Kidney (tissue), 14 donors: ENCODE data around the gene MLLT11. TPM values are rescaled to one million over a fixed set of nuclear protein-coding genes. Genes with fewer than 3 reads are reported as not detected.

Source experiments
- DNase-seq, 5 donors: peaks; one replicate each; pipeline ENCODE4 v3.0.0-alpha.2; 2013 to 2020
- FAIRE-seq: peaks from 2 replicates; lab custom pipeline; 2012; peaks lifted over from hg19 to GRCh38; lab: Jason Lieb, UNC
- H3K27ac ChIP-seq, 2 donors: one replicate each; pipeline ENCODE4 v1.7.0; 2013; ENCODE audit warnings: low read depth in 2 of 2, low read length in 2 of 2, inconsistent platforms in 1 of 2
- H3K27me3 ChIP-seq: one replicate; pipeline ENCODE4 v1.7.1; 2013; ENCODE audit warnings: low read length, inconsistent platforms; ENCODE audit not compliant: control insufficient read depth, insufficient read depth
- H3K36me3 ChIP-seq, 3 donors: one replicate each; pipeline versions ENCODE4 v1.7.0 to v1.7.1; 2013; ENCODE audit warnings: low read length in 3 of 3, control low read depth in 1 of 3, inconsistent platforms in 1 of 3; ENCODE audit not compliant: insufficient read depth in 3 of 3, control insufficient read depth in 2 of 3
- H3K4me1 ChIP-seq, 3 donors: one replicate each; pipeline versions ENCODE4 v1.7.0 to v1.7.1; 2013; ENCODE audit warnings: low read length in 3 of 3, inconsistent platforms in 1 of 3, low read depth in 1 of 3; ENCODE audit not compliant: control insufficient read depth in 2 of 3, insufficient read depth in 2 of 3
- H3K4me3 ChIP-seq, 3 donors: one replicate each; pipeline versions ENCODE4 v1.7.0 to v1.8.1; 2013; ENCODE audit warnings: low read length in 3 of 3, control low read depth in 1 of 3, inconsistent platforms in 1 of 3
- H3K9ac ChIP-seq, 3 donors: one replicate each; pipeline versions ENCODE4 v1.7.0 to v1.7.1; 2013; ENCODE audit warnings: low read length in 3 of 3, control low read depth in 1 of 3, inconsistent platforms in 1 of 3
- H3K9me3 ChIP-seq, 3 donors: one replicate each; pipeline versions ENCODE4 v1.7.0 to v1.7.1; 2013; ENCODE audit warnings: low read length in 3 of 3, control low read depth in 1 of 3, inconsistent platforms in 1 of 3; ENCODE audit not compliant: control insufficient read depth in 2 of 3, insufficient read depth in 1 of 3
- CTCF ChIP-seq: IDR thresholded peaks from 3 replicates; pipeline ENCODE4 v1.5.1; 2012; ENCODE audit warnings: mild to moderate bottlenecking, moderate library complexity, borderline replicate concordance; ENCODE audit not compliant: insufficient read depth; ENCODE audit errors: extremely low read depth
- intact Hi-C: fragments of 100-400 bp; cut with DNase I; formaldehyde crosslinking; loops from one replicate; pipeline ENCODE4 v1.11.1; 2022
- polyA plus RNA-seq: library from polyadenylated mRNA; stranded (reverse); fragments of 350-450 nt; fragmentation: Illumina TruSeq; extraction: RNeasy Lipid Tissue Mini Kit (QIAGEN cat#74804); gene quantifications from one replicate; pipeline ENCODE4 v1.2.3, GENCODE V29; 2014; ENCODE audit warnings: low read depth, low replicate concordance; ENCODE audit not compliant: insufficient read depth
- total RNA-seq: library from RNA; stranded (reverse); fragmentation: NEBNext Ultra II Directional; extraction: Animal tissue kit (Norgen Biotek cat#: 25700); gene quantifications from one replicate; pipeline ENCODE4 v1.2.1, GENCODE V29; 2021
- donor health status: control.
- donor health status: control.
- donor health status: control.
- donor health status: control.
- donor health status: control.
- donor health status: DM: yes; HTN: yes; CAD: no.
- donor health status: Normal renal cell carcinoma (clear cell type).

Gene MLLT11
- total and polyA plus RNA-seq, 2 donors from 2014 or later, result 1.4 to 2.3 TPM

GRCh38 chr1:151069103-151069486 is 8.9 kb downstream of the MLLT11 start:
- Histone ChIP-seq H3K4me3 (no peak overlapping the region), H3K4me1 (no peaks in the 10 kb centered on the region), H3K27me3 (no peaks in the 10 kb centered on the region), H3K36me3 (no peaks in the 10 kb centered on the region), H3K9ac (no peak overlapping the region), H3K9me3 (no peaks in the 10 kb centered on the region), H3K27ac (no peak overlapping the region)
- DNase-seq, result no peak
- FAIRE-seq, result no peak
- no peak for TF ChIP-seq CTCF
- intact Hi-C loops, result no loop called here

- Histone ChIP-seq H3K9ac (peak within 1 kb of the TSS; percentile 55 to 99 (median 94)), H3K27me3 (no peaks in the 10 kb centered on the region), H3K36me3 (no peaks in the 10 kb centered on the region), H3K27ac (peak within 1 kb of the TSS; percentile 100), H3K9me3 (no peaks in the 10 kb centered on the region), H3K4me3 (peak within 1 kb of the TSS; percentile 74 to 99 (median 91)), H3K4me1 (no peaks in the 10 kb centered on the region)
- no peak for FAIRE-seq
- peak; percentile 93 to 97 (median 96) for DNase-seq
- intact Hi-C loops, result no loop called here
- TF ChIP-seq CTCF, result peak; percentile 86
Observed at GRCh38 chr1:151070474-151071276, 10.5 kb downstream of the MLLT11 start, which contains the start of gene GABPB2. GABPB2 (plus strand) TSS chr1:151070761; CDS start chr1:151088190, 17,429 bp downstream.

GRCh38 chr1:151072224-151072623 is 12.0 kb downstream of the MLLT11 start:
- no peak for TF ChIP-seq CTCF
- no peaks in the 10 kb centered on the region for H3K9me3 ChIP-seq
- no peaks in the 10 kb centered on the region for H3K4me1 ChIP-seq
- no peak overlapping the region for H3K4me3 ChIP-seq
- FAIRE-seq (no peak), DNase-seq (no peak)
- intact Hi-C loops, result no loop called here
- H3K36me3 ChIP-seq, result no peaks in the 10 kb centered on the region
- no peaks in the 10 kb centered on the region for H3K27me3 ChIP-seq
- H3K27ac ChIP-seq, result no peak overlapping the region
- H3K9ac ChIP-seq, result no peak overlapping the region
